NCI-H526 treated with DMSO at 0.1 percent for 48 hours (cell line): Measurements from ENCODE around the gene TENM4.
"Not testable (repeated sequence)": the region's sequence is repeated elsewhere in the genome, so short reads cannot be mapped to it uniquely, and the experiment has no call there.

Experiments
- DNase-seq: peaks from one replicate; lab custom pipeline; 2025; lab: John Stamatoyannopoulos, UW

The TENM4 gene

DNA sequence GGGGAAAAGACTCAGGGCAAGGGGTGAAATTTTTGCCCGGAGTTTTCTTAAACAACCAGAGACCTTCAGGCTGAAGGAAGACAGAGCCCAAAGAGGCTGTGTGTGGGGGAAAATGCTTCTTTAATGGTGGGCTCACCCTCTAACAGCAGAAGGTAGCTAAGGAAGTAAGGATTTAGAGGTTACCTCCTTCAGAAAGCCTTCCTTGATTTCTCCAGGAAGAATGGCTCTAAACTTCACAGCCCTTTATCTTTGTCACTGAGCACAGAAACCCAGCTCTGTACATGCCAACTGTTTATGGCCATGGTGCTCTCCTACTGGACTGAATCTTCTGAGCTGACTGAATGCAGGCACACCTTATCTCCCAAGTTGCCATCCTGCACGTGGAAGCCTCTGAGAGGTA lies 196.0 kb downstream of the TENM4 start:
- DNase-seq, result no peak

DNA sequence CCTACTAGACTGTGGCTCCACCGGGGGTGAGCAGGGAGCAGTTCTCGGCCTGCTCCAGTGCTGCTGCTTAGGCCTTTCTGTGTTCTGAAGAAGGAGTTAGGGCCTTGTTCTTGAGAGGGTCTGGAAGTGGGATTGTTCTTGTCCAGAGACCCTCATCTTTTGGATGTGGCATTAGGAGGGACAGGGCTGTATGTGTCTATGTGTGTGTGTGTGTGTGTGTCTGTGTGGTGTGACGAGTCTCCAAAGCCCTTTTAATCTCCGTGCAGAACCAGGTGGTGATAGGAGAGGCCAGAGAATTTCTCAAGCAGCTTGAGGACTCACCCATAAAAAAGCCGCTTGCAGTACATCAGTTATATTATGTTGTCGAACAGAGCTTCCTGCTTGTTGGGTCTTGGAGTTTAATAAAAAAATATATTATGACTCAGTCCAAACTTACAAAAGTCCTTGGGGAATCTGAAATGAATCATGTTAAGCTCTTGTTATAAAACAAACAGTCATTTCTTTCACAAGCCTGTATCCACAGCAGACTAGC lies 196.5 kb downstream of the TENM4 start:
- no peak for DNase-seq

- DNase-seq, result no peak
Measured at GRCh38 chr11:79243422-79244210, 197.2 kb downstream of the TENM4 start.

GRCh38 chr11:79242616-79243015 lies 198.2 kb downstream of the TENM4 start:
- no peak for DNase-seq

DNA sequence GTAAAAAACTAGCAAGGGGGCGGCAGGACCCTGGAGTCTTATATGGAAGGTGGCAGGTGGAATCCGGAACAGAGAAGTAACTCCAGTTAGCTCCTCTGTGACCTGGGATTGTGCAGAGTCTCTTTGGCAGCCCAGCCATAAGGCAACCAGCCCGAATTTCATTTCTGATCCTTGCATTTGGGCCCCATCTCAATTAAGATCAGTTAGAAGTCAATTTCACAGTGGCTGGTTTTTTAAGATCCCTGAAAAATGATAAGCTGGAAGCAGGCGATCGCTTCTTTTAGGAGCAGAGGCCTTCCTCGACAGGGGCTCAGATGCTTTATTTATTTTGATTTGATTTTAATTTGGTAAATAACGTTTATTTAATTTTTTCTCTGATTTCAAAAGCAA lies 199.0 kb downstream of the TENM4 start:
- no peak for DNase-seq

DNA sequence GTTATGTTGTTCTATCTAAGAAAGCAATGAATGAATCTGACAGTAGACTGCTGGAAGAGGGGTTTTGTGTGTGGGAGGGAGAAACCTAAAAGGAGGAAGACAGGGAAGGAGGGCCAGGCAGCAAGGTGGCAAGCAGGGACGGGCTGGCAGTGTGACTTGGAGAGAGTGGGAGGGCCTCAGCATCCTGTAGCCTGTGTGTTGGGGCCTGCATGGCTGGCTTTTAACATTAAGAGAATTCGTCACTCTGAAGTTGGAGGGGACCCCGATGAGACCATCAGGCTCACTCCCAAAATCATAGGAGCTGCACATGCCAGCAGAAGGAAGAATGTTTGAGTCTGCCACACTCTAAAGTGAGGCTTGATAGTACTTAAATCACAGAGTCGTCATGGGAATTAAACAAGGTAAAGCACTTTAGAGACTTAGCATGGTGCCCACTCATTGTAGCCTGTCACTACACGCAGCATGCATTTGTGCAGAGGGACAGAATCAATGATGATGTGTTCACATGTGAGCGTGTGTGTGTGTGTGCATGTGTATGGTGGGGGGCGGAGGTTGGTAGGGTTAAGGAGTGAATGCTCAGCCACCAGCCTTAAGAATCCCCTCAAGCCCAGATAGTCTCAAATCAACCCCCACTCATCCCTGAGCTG lies 199.5 kb downstream of the TENM4 start:
- DNase-seq, result no peak

GRCh38 chr11:79237703-79238102 lies 203.1 kb downstream of the TENM4 start:
- no peak for DNase-seq

- DNase-seq, result no peak
Measured at GRCh38 chr11:79237091-79237490, 203.7 kb downstream of the TENM4 start.

DNA sequence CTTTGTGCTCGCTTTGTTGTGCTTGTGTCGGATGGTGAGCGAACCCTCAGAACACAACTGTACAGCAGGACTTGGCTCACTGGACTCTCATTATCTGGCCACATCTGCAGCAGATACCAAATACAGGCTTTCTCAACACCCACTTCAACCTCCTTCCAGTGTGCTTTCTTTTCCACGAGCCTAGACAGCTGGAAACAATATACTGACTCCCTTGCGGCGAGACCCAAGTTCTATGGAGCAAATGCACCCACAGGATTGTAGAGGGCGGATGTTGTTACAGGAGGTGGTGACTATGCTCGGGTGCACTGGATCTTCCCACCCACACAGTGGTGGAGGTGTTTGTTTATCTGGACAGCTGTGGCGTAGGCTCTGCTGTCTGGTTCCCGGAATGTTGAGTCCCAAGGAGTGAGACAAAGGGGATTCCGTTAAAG lies 204.3 kb downstream of the TENM4 start:
- no peak for DNase-seq

- DNase-seq, result no peak
Measured at GRCh38 chr11:79235696-79236095, 205.1 kb downstream of the TENM4 start.

GRCh38 chr11:79232346-79232745 lies 208.5 kb downstream of the TENM4 start:
- DNase-seq, result no peak

- no peak for DNase-seq
Measured at GRCh38 chr11:79229047-79229446, 211.8 kb downstream of the TENM4 start.

DNA sequence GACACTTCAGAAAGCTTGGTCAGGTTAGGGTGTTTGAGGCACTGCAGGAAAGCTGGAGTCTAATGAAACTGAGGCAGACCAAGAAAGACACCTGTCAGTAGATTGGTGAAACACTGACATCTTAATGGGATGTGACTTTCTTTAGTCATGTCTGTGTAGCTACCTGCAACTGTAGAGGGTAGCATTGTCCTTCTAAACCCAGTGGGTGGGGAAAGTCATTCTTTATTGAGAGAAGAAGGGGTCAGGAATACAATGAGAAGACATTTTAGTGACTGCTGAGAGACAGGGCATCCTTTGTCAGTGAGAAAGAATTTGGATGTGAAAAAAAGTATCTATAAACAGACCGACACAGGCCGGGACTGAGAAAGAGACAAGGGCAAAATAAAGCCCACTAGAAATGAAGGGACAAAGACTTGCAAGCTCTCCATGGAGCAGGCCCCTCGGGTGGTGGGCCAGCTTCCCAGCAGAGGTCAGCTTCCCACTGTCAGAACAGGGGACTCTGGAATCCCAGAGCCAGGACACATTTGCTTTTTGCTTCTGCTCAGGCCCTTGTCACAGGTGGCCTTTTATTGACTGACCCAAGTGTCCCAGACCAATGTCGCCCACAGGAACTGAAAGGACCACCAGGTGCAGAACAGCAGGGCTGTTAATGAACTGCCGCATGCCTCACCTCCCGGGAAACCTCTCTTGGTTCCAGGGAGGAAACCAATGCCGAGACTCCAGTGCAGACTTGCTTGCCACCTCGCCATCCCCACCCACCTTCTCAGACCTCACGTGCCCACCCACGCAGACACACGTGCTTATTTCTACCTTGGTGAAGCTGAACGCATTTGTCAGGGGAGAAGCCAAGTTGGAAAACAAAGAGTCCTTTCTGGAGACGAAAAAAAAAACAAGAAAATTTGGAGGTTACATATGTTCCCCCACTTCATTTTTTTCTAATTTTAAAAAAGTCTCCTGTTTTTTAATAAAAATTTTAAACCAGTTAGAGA lies 212.8 kb downstream of the TENM4 start:
- no peak for DNase-seq

DNA sequence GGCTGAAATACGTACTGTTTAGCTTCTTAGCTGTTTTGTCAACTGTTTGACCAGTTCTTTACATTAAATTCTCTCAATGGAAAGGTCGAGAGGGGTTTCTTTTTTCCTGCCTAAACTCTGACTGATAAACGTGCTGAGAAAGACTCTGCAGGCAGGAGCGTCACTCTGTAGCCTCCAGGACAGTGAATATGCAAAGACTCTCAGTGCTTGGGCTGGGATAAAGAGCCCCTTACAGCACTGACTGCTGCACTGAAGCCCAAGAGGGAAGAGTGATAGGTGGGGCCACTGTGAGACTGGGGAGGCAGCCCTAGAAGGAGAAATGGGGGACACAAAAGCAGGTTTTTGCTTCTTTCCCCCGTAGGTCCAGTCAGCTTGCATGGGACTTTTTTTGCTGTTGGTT lies 213.5 kb downstream of the TENM4 start:
- no peak for DNase-seq

DNA sequence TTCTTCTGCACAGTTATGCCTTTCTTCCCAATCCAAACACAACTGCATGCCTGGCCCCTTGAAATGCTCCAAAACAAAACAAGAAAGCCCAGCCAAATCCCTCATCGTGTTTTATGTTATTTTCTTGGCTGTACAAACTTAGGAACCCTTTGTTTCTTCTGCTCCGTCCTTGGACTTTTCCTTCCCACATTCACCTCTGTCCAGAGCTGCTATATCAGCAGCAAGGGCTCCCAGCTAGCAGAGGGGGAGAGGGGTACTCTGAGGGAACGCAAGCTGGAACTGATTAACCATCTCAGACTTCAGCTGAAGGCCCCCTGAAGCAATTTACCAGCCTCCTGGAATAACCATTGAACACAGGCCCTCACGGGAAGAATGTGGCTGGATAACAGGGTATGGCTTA lies 214.7 kb downstream of the TENM4 start:
- DNase-seq, result no peak

DNA sequence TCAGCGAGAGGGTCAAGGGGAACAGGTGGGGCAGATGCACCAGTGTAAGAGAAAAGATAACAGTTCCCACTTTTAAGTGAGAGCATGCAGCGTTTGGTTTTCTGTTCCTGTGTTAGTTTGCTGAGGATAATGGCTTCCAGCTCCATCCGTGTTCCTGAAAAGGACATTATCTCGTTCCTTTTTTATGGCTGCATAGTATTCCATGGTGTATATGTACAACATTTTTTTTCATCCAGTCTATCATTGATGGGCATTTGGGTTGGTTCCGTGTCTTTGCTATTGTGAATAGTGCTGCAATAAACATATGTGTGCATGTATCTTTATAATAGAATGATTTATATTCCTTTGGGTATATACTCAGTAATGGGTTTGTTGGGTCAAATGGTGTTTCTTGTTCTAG lies 218.7 kb downstream of the TENM4 start:
- not testable (repeated sequence) for DNase-seq

DNA sequence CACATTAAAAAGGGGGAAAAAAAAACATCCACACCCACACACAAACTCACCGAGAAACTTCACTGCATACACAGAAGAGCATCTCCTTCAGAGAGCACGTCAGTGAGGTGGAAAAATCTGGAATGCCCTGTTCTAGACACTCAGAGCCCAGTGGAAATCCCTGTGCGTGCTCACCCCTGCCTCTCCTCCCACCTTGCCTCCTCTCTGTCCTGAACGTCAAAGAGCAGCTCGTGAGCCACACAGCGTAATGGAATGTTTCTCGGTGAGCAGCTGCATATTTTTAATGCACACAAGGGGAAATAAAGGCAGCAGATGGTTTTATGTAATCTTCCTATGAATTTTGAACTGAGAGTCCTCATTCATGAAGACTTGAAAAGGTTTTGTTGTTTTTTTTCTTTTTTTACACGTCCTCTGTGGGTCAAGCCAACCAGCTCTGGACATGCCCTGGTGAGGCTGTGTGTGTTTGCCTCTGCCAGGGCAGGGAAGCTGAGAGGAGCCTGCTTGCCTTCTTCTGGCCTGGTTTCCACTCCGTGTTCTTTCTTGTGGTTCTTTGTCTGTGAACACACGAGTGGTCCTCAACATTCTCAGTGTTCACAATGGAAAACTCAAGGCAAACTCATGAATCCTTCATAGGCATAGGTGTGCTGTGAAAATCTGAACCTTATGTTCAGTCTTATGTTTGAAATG lies 219.2 kb downstream of the TENM4 start:
- no peak for DNase-seq

- DNase-seq, result no peak
Measured at GRCh38 chr11:79220171-79220570, 220.7 kb downstream of the TENM4 start.

DNA sequence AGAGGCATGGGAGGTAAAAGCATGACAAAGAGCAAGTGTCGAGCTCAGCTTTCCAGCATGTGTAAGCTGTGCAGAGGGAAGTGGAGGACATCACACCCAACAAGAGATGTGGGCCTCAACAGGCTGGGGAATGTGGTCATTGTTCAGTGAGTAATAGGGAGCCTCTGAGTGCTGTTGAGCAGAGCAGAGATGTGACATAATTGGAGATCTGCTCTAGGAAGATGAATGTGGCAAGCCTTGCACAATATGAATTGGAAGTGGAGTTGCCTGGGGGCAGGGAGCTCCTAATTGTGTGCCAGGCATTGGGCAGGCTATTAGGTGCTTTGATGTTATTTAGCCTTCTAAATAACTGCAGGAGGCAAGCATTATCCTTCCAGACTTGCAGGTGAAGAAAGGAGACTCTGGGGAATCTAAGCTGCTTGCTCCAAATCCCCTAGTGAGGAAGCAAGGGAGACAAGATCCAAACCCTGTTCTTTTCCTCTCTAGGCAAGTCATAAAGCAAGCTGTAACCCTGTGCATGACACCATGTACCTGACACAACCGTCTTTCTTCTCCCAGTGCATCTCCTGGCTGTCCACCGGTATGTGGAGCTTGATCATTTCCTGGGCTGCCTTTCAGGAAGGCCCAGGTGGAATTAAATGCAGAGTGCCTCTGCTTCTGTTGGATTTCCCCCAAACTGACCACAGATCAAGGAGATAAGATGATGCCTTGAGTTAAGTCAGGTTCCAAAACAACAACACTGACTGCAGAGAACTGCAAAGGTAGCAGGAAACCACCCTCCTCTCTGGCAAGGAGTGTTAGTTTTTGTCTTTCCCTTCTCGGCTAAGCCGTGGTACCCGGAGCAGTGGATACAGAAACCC lies 221.4 kb downstream of the TENM4 start:
- no peak for DNase-seq

DNA sequence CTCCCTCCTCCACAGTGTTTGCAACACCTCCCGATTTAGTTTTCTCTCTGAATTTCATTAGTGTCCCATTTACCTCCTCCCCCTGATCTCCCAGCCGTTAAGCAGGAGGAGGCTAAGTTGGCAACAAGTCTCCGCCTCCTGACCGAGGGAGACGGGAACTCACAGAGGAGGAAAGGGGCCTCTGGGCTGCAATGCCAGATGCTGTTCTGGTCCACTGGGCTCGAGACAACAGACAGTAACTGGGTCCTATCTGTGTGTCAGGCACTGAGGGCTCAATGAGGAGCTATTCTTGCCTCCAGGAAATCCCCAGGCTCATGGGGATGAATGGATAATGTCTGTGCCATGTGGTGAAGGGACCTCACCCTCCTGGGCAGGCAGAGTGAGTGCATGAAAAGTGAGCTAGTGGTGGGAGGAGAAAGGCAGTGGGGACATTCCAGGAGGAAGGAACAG lies 228.1 kb downstream of the TENM4 start:
- DNase-seq, result no peak
